ENCODE data around the gene BRIX1. TPM values are rescaled to one million over a fixed set of nuclear protein-coding genes. Genes with fewer than 3 reads are reported as not detected.
A peak's percentile ranks its signal among the peaks of the same experiment; 100 is the strongest.
"Not testable (repeated sequence)": the region's sequence is repeated elsewhere in the genome, so short reads cannot be mapped to it uniquely, and the experiment has no call there.

BRIX1 gene
- polyA plus RNA-seq, 1 experiment = 49.2 TPM

GRCh38 chr5:34918025-34918424 lies 2.5 kb downstream of the BRIX1 start:
- ChIA-PET CTCF (interaction anchor here (0.6 to 1.3 kb wide), 2 partner anchors 432 to 672 kb away, joined by 3 to 4 read pairs; no protein-coding TSS in a partner anchor), POLR2A (interaction anchor here (0.7 kb wide), 1 partner anchor 427 kb away, joined by 6 read pairs; no protein-coding TSS in a partner anchor)
- H3K4me3 ChIP-seq (ENCODE audit: low read depth, low read length) = no peak overlapping the region; the same call in 1 of the 2 replicates
- no peaks in the 10 kb centered on the region for H3K27me3 ChIP-seq (ENCODE audit: control insufficient read depth, insufficient read depth, low read length)
- H3K9me3 ChIP-seq (ENCODE audit: control insufficient read depth, insufficient read depth, low read length) = peaks cover 2% of the 10 kb centered on the region; the same call in 1 of the 2 replicates
- TF ChIP-seq, protein P1, sequence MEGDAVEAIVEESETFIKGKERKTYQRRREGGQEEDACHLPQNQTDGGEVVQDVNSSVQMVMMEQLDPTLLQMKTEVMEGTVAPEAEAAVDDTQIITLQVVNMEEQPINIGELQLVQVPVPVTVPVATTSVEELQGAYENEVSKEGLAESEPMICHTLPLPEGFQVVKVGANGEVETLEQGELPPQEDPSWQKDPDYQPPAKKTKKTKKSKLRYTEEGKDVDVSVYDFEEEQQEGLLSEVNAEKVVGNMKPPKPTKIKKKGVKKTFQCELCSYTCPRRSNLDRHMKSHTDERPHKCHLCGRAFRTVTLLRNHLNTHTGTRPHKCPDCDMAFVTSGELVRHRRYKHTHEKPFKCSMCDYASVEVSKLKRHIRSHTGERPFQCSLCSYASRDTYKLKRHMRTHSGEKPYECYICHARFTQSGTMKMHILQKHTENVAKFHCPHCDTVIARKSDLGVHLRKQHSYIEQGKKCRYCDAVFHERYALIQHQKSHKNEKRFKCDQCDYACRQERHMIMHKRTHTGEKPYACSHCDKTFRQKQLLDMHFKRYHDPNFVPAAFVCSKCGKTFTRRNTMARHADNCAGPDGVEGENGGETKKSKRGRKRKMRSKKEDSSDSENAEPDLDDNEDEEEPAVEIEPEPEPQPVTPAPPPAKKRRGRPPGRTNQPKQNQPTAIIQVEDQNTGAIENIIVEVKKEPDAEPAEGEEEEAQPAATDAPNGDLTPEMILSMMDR (IDR thresholded peaks at IDR 0.05; ENCODE audit: low read depth, low read length) = no peak
- no peak for DNase-seq (ENCODE audit: low read depth, low spot score)
- no peak overlapping the region for H3K27ac ChIP-seq (ENCODE audit: low read depth, low read length)

- no peak overlapping the region for H3K4me3 ChIP-seq (ENCODE audit: low read depth, low read length)
- TF ChIP-seq, protein P1 (IDR thresholded peaks at IDR 0.05; ENCODE audit: low read depth, low read length) = peak; percentile 14; the same call in 1 of the 2 replicates
- H3K27me3 ChIP-seq (ENCODE audit: control insufficient read depth, insufficient read depth, low read length) = no peaks in the 10 kb centered on the region
- H3K9me3 ChIP-seq (ENCODE audit: control insufficient read depth, insufficient read depth, low read length) = peaks cover 2% of the 10 kb centered on the region; the same call in 1 of the 2 replicates
- no peak for DNase-seq (ENCODE audit: low read depth, low spot score)
- H3K27ac ChIP-seq (ENCODE audit: low read depth, low read length) = no peak overlapping the region
- ChIA-PET POLR2A (no interaction called here), CTCF (interaction anchor here (0.7 to 1.5 kb wide), 5 partner anchors 78 to 445 kb away, joined by 3 to 6 read pairs (median 4); no protein-coding TSS in a partner anchor)
Measured at GRCh38 chr5:34919077-34919476, 3.6 kb downstream of the BRIX1 start.

DNA sequence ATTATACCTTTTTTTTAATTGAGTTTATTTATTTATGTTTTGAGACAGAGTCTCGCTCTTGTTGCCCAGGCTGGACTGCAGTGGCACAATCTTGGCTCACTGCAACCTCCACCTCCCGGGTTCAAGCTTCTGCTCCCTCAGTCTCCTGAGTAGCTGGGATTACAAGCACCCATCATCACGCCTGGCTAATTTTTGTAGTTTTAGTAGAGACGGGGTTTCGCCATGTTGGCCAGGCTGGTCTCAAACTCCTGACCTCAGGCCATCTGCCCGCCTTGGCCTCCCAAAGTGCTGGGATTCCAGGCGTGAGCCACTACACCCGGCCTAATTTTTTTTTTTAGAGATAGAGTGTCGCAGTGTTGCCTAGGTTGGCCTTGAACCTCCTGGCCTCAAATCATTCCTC lies 7.7 kb downstream of the BRIX1 start:
- ChIA-PET POLR2A (interaction anchor here (0.5 to 1.8 kb wide), 3 partner anchors 8 to 69 kb away, joined by 3 to 11 read pairs (median 6); partner anchors contain the start of genes BRIX1 and RAD1), CTCF (interaction anchor here (0.6 to 2.2 kb wide), 7 partner anchors 8 to 448 kb away, joined by 3 to 10 read pairs (median 4); partner anchors contain the start of gene RAD1)
- not testable (repeated sequence) for H3K27me3 ChIP-seq (ENCODE audit: control insufficient read depth, insufficient read depth, low read length); H3K27ac ChIP-seq (ENCODE audit: low read depth, low read length); H3K4me3 ChIP-seq (ENCODE audit: low read depth, low read length); H3K9me3 ChIP-seq (ENCODE audit: control insufficient read depth, insufficient read depth, low read length); DNase-seq (ENCODE audit: low read depth, low spot score)

DNA sequence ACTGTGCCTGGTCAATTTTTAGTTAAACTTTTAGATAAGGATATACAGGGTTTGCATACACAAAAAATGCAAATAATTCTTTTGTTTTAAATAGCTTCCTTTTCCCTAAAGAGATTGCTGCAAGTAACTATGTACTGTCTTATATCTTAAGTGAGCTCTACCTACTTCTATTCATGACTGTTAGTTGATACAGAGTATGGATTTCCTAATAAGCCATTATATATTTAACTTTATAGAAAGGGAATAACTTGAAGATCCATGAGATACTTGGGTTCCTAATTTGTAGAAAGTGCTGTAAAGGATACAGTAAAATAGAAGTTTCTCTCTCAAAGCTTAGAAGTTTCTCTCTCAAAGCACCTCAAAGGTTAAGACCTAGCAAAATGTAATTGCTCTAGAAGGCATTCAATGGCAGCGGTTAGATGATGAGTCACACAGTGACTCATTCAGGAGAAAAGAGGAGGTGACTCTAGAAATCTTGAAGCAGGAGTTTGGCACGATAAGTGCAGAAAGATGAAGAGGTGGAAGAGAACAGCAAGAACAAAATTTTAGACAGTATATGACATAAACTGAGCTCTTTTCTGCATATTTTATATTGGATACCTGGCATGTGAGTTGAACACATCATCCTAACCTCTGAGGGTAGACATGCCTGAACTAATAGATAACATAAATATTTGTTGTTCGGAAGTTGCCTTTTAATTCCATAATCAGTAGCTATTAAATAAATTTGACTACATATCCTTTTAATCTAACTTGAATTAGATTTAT lies 8.4 kb downstream of the BRIX1 start:
- TF ChIP-seq, protein P1 (IDR thresholded peaks at IDR 0.05; ENCODE audit: low read depth, low read length) = no peak
- POLR2A ChIA-PET = interaction anchor here (0.5 to 1.8 kb wide), 3 partner anchors 9 to 68 kb away, joined by 3 to 11 read pairs (median 6); partner anchors contain the start of genes BRIX1 and RAD1
- Histone ChIP-seq H3K27ac (ENCODE audit: low read depth, low read length) (no peak overlapping the region), H3K27me3 (ENCODE audit: control insufficient read depth, insufficient read depth, low read length) (no peaks in the 10 kb centered on the region), H3K9me3 (ENCODE audit: control insufficient read depth, insufficient read depth, low read length) (no peaks in the 10 kb centered on the region), H3K4me3 (ENCODE audit: low read depth, low read length) (no peak overlapping the region)
- peak; percentile 57 for DNase-seq (ENCODE audit: low read depth, low spot score)
- CTCF ChIA-PET = interaction anchor here (0.5 to 2.2 kb wide), 7 partner anchors 9 to 449 kb away, joined by 3 to 10 read pairs (median 4); partner anchors contain the start of gene RAD1

DNA sequence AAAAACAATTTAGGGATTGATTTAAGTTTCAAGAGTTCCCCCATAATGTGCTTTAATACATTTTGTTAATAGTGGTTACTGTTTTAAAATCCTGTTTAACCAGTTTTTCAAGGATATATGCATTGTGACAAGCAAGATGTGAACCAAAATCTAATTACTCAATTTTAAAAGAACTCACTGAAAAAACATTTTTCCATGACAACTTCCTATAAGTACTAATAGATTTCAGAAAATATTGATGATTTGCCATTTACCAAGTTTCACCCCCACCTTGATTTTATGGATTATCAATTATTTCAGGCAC lies 8.9 kb downstream of the BRIX1 start:
- Histone ChIP-seq H3K27me3 (ENCODE audit: control insufficient read depth, insufficient read depth, low read length) (no peaks in the 10 kb centered on the region), H3K9me3 (ENCODE audit: control insufficient read depth, insufficient read depth, low read length) (no peaks in the 10 kb centered on the region), H3K4me3 (ENCODE audit: low read depth, low read length) (no peak overlapping the region), H3K27ac (ENCODE audit: low read depth, low read length) (no peak overlapping the region)
- TF ChIP-seq, protein P1 (IDR thresholded peaks at IDR 0.05; ENCODE audit: low read depth, low read length) = no peak
- no peak for DNase-seq (ENCODE audit: low read depth, low spot score)
- ChIA-PET POLR2A (interaction anchor here (1.8 kb wide), 1 partner anchor 10 kb away, joined by 11 read pairs; the partner anchor contains the start of genes BRIX1 and RAD1), CTCF (interaction anchor here (1.2 to 2.2 kb wide), 2 partner anchors 9 to 26 kb away, joined by 3 to 10 read pairs; no protein-coding TSS in a partner anchor)
